ENCODE data around the gene SLC25A13. TPM values are rescaled to one million over a fixed set of nuclear protein-coding genes. Genes with fewer than 3 reads are reported as not detected.

Gene SLC25A13
- total RNA-seq, 1 experiment from 2014 or later: 102 TPM

- Mint-ChIP-seq H3K4me3 (ENCODE audit: unreplicated experiment) (no peak overlapping the region), H3K36me3 (ENCODE audit: insufficient read depth, unreplicated experiment) (peaks cover 29% of the 10 kb centered on the region), H3K9me3 (ENCODE audit: unreplicated experiment) (peaks cover 3% of the 10 kb centered on the region)
Measured at GRCh38 chr7:96269246-96269994, 52.5 kb downstream of the SLC25A13 start.

DNA sequence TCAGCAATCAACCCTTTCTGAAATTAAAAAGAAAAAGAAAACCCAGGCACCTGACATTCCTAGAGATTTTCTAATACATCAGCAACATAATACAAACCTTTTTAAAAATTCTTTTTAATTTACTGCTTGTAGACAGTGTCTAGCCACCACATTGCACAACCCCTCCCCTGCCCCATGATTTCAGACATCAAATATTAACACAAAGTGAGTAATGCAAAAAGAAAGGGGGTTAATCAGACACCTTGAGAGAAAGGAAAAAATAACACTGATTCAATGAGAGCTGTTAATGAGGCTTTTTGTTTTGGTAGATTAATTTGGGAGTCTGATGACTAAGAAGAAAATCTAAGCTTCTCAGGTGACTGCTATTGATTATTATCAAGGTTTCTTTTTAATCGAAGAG, 55.3 kb downstream of the SLC25A13 start:
- Histone ChIP-seq H3K9me3 (no peaks in the 10 kb centered on the region), H3K4me3 (ENCODE audit: low read depth, low read length) (no peak overlapping the region), H3K36me3 (ENCODE audit: control insufficient read depth, insufficient read depth, low read length) (no peaks in the 10 kb centered on the region), H3K27me3 (replicated peaks; ENCODE audit: control insufficient read depth, insufficient read depth, low read length) (no peaks in the 10 kb centered on the region), H3K4me1 (no peaks in the 10 kb centered on the region)
- no peak overlapping the region for H3K27ac Mint-ChIP-seq (ENCODE audit: unreplicated experiment)
- H3K4me1 Mint-ChIP-seq (ENCODE audit: low read depth, unreplicated experiment): peaks cover 25% of the 10 kb centered on the region
- H3K4me3 Mint-ChIP-seq (ENCODE audit: unreplicated experiment): no peak overlapping the region
- TF ChIP-seq, protein P1, sequence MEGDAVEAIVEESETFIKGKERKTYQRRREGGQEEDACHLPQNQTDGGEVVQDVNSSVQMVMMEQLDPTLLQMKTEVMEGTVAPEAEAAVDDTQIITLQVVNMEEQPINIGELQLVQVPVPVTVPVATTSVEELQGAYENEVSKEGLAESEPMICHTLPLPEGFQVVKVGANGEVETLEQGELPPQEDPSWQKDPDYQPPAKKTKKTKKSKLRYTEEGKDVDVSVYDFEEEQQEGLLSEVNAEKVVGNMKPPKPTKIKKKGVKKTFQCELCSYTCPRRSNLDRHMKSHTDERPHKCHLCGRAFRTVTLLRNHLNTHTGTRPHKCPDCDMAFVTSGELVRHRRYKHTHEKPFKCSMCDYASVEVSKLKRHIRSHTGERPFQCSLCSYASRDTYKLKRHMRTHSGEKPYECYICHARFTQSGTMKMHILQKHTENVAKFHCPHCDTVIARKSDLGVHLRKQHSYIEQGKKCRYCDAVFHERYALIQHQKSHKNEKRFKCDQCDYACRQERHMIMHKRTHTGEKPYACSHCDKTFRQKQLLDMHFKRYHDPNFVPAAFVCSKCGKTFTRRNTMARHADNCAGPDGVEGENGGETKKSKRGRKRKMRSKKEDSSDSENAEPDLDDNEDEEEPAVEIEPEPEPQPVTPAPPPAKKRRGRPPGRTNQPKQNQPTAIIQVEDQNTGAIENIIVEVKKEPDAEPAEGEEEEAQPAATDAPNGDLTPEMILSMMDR (IDR thresholded peaks at IDR 0.05; ENCODE audit: insufficient read depth in 1 of 2, low read depth in 1 of 2, low read length in 1 of 2, severe bottlenecking in 1 of 2, unreplicated experiment in 1 of 2): no peak
- peaks cover 11% of the 10 kb centered on the region for H3K9me3 Mint-ChIP-seq (ENCODE audit: unreplicated experiment)
- DNase-seq: no peak
- H3K36me3 Mint-ChIP-seq (ENCODE audit: insufficient read depth, unreplicated experiment): peaks cover 26% of the 10 kb centered on the region
- ChIA-PET POLR2A (no interaction called here), CTCF (no interaction called here)
- BruUV-seq (replicated peaks): no TSS peak
- intact Hi-C loops (cut with micrococcal nuclease; ENCODE audit: unreplicated experiment): no loop called here
- H3K27me3 Mint-ChIP-seq (ENCODE audit: insufficient read depth, unreplicated experiment): no peaks in the 10 kb centered on the region

More at GRCh38 chr7:96269246-96269994, 52.5 kb downstream of the SLC25A13 start:
- ChIA-PET CTCF (no interaction called here), POLR2A (no interaction called here)
- Mint-ChIP-seq H3K4me1 (ENCODE audit: low read depth, unreplicated experiment) (peaks cover 13% of the 10 kb centered on the region), H3K27me3 (ENCODE audit: insufficient read depth, unreplicated experiment) (no peaks in the 10 kb centered on the region), H3K27ac (ENCODE audit: unreplicated experiment) (no peak overlapping the region)
- Histone ChIP-seq H3K9me3 (no peaks in the 10 kb centered on the region), H3K4me3 (ENCODE audit: low read depth, low read length) (no peak overlapping the region), H3K36me3 (ENCODE audit: control insufficient read depth, insufficient read depth, low read length) (no peaks in the 10 kb centered on the region), H3K27me3 (replicated peaks; ENCODE audit: control insufficient read depth, insufficient read depth, low read length) (no peaks in the 10 kb centered on the region), H3K4me1 (no peaks in the 10 kb centered on the region)
- no TSS peak for BruUV-seq (replicated peaks)
- TF ChIP-seq, protein P1 (IDR thresholded peaks at IDR 0.05; ENCODE audit: insufficient read depth in 1 of 2, low read depth in 1 of 2, low read length in 1 of 2, severe bottlenecking in 1 of 2, unreplicated experiment in 1 of 2): no peak
- intact Hi-C loops (cut with micrococcal nuclease; ENCODE audit: unreplicated experiment): no loop called here
- no peak for DNase-seq

GRCh38 chr7:96266015-96266414, 55.9 kb downstream of the SLC25A13 start:
- CTCF ChIA-PET: no interaction called here
- H3K27me3 ChIP-seq (replicated peaks; ENCODE audit: control insufficient read depth, insufficient read depth, low read length): no peaks in the 10 kb centered on the region
- POLR2A ChIA-PET: no interaction called here
- intact Hi-C loops (cut with micrococcal nuclease; ENCODE audit: unreplicated experiment): no loop called here
- BruUV-seq (replicated peaks): no TSS peak
- no peaks in the 10 kb centered on the region for H3K27me3 Mint-ChIP-seq (ENCODE audit: insufficient read depth, unreplicated experiment)
- peaks cover 25% of the 10 kb centered on the region for H3K4me1 Mint-ChIP-seq (ENCODE audit: low read depth, unreplicated experiment)
- H3K4me3 Mint-ChIP-seq (ENCODE audit: unreplicated experiment): no peak overlapping the region
- TF ChIP-seq, protein P1 (IDR thresholded peaks at IDR 0.05; ENCODE audit: insufficient read depth in 1 of 2, low read depth in 1 of 2, low read length in 1 of 2, severe bottlenecking in 1 of 2, unreplicated experiment in 1 of 2): no peak
- H3K9me3 Mint-ChIP-seq (ENCODE audit: unreplicated experiment): peaks cover 11% of the 10 kb centered on the region
- H3K4me3 ChIP-seq (ENCODE audit: low read depth, low read length): no peak overlapping the region
- H3K36me3 ChIP-seq (ENCODE audit: control insufficient read depth, insufficient read depth, low read length): no peaks in the 10 kb centered on the region
- H3K27ac Mint-ChIP-seq (ENCODE audit: unreplicated experiment): no peak overlapping the region
- H3K4me1 ChIP-seq: no peaks in the 10 kb centered on the region
- peaks cover 21% of the 10 kb centered on the region for H3K36me3 Mint-ChIP-seq (ENCODE audit: insufficient read depth, unreplicated experiment)
- no peak for DNase-seq
- H3K9me3 ChIP-seq: no peaks in the 10 kb centered on the region

All from Caco-2 (cell line).